ENCODE measurements around the gene PIKFYVE. TPM values are rescaled to one million over a fixed set of nuclear protein-coding genes. Genes with fewer than 3 reads are reported as not detected.
A peak's percentile ranks its signal among the peaks of the same experiment; 100 is the strongest.

Gene PIKFYVE
- total and polyA plus RNA-seq, 10 of the 15 experiments (the other 5 are each of a cell fraction or from before 2014, with no cell fraction given): 5.2 to 41.7 (median 19.6) TPM

DNA sequence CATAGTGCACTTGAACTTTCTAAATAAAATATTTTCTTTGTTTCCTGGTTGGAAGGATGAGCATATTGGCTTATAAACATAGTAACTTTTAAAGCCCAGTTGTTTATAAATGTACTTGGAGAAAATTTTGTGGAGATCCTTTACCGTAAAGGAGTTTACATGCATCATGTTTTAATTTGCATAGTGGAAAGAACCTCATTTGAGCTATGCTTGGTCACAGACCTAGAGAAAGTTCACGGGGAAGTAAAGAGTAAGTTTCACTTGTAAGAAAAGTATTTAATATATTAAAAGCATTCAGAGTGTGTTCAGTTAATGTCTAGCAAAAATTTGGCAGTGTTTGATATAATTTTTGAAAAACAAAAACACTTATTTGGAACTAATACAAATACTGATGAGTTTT, 45.3 kb downstream of the PIKFYVE start:
- ChIA-PET CTCF (interaction anchor here (1.0 to 3.1 kb wide), 8 partner anchors 9 to 565 kb away, joined by 3 to 24 read pairs (median 6); partner anchors contain the start of genes IDH1 and PIKFYVE), RAD21 (ENCODE audit: unreplicated experiment) (interaction anchor here (0.6 to 2.4 kb wide), 11 partner anchors 9 to 59 kb away, joined by 3 to 16 read pairs (median 7); partner anchors contain the start of genes IDH1 and PIKFYVE), POLR2A (interaction anchor here (1.8 to 6.0 kb wide), 3 partner anchors 10 to 57 kb away, joined by 8 to 68 read pairs (median 23); partner anchors contain the start of genes IDH1 and PIKFYVE), SMC1A (ENCODE audit: uncharacterized antibody, unreplicated experiment) (interaction anchor here (0.6 to 5.8 kb wide), 14 partner anchors 9 to 135 kb away, joined by 3 to 77 read pairs (median 4); partner anchors contain the start of genes IDH1 and PIKFYVE)
- BruUV-seq (replicated peaks): no TSS peak
- H3K4me2 ChIP-seq (ENCODE audit: control insufficient read depth, insufficient read depth): peak overlapping the region; percentile 51
- intact Hi-C loops (cut with micrococcal nuclease; ENCODE audit: unreplicated experiment) (loop anchor here (2.0 kb wide), 1 partner anchor 17 kb away; no protein-coding TSS in a partner anchor), in situ Hi-C loops (cut with MboI) (no loop called here)
- FAIRE-seq (no peak), ATAC-seq (peak; percentile 74), DNase-seq (ENCODE audit: low read depth, low spot score) (no peak)
- no peaks in the 10 kb centered on the region for H3K9me3 ChIP-seq (replicated peaks; ENCODE audit: control insufficient read depth, insufficient read depth, low read length)
- peaks cover 0 to 8% of the 10 kb centered on the region in 2 experiments; a peak in 2 of 4 replicates for H3K36me3 ChIP-seq (ENCODE audit: control insufficient read depth in 2 of 2, insufficient read depth in 2 of 2, low read length in 1 of 2)
- no peak overlapping the region for H3K9ac ChIP-seq (ENCODE audit: control insufficient read depth, insufficient read depth, low read length)
- 0% methylated on average over 2 of the region's 2 CpGs for WGBS (ENCODE audit: insufficient coverage, insufficient replicate concordance, low lambda C conversion rate, missing lambda C conversion rate)
- peak overlapping the region; percentile 76 for H3K27ac ChIP-seq (ENCODE audit: control insufficient read depth, insufficient read depth)
- peaks cover 9% of the 10 kb centered on the region for H3K79me2 ChIP-seq (ENCODE audit: control insufficient read depth, insufficient read depth, low read length)
- no peaks in the 10 kb centered on the region for H3K27me3 ChIP-seq (replicated peaks in 1 of 2; ENCODE audit: control insufficient read depth in 2 of 2, insufficient read depth in 2 of 2, low read length in 1 of 2)
- no peaks in the 10 kb centered on the region for H4K20me1 ChIP-seq (ENCODE audit: control insufficient read depth, insufficient read depth)
- peak overlapping the region; percentile 71 for H3K4me3 ChIP-seq
- peaks cover 13% of the 10 kb centered on the region for H3K4me1 ChIP-seq (ENCODE audit: control insufficient read depth, insufficient read depth, low read length)
- peak overlapping the region; percentile 21 for H2AFZ ChIP-seq (ENCODE audit: control insufficient read depth, low read depth, low read length)
- TF ChIP-seq MEF2A (IDR thresholded peaks at IDR 0.05; ENCODE audit: insufficient read depth, low read depth, low read length): peak; percentile 43; the same call in 1 of the 2 replicates
- TF ChIP-seq, protein P1, sequence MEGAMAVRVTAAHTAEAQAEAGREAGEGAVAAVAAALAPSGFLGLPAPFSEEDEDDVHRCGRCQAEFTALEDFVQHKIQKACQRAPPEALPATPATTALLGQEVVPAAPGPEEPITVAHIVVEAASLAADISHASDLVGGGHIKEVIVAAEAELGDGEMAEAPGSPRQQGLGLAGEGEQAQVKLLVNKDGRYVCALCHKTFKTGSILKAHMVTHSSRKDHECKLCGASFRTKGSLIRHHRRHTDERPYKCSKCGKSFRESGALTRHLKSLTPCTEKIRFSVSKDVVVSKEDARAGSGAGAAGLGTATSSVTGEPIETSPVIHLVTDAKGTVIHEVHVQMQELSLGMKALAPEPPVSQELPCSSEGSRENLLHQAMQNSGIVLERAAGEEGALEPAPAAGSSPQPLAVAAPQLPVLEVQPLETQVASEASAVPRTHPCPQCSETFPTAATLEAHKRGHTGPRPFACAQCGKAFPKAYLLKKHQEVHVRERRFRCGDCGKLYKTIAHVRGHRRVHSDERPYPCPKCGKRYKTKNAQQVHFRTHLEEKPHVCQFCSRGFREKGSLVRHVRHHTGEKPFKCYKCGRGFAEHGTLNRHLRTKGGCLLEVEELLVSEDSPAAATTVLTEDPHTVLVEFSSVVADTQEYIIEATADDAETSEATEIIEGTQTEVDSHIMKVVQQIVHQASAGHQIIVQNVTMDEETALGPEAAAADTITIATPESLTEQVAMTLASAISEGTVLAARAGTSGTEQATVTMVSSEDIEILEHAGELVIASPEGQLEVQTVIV (IDR thresholded peaks at IDR 0.05; ENCODE audit: borderline replicate concordance, partially characterized antibody): peak; percentile 50
- no peak for TF ChIP-seq PML (IDR thresholded peaks at IDR 0.05; ENCODE audit: low read length)
- peak; percentile 87; the same call in 2 of the 3 replicates for TF ChIP-seq POU2F2 (IDR thresholded peaks at IDR 0.05; ENCODE audit: borderline replicate concordance, low read depth, low read length)
- no peak for TF ChIP-seq TCF12 (IDR thresholded peaks at IDR 0.05; ENCODE audit: low read depth, low read length)
- TF ChIP-seq SMC3 (IDR thresholded peaks at IDR 0.05; ENCODE audit: borderline replicate concordance, low read length): no peak
- TF ChIP-seq ZNF274 (IDR thresholded peaks at IDR 0.05; ENCODE audit: insufficient read depth, insufficient read length): no peak
- TF ChIP-seq RUNX3 (IDR thresholded peaks at IDR 0.05; ENCODE audit: low read length): peak; percentile 22; the same call in 1 of the 2 replicates
- 0 out of 2 replicates have a peak, but pooled peaks have one; percentile 22 for TF ChIP-seq CREB1 (IDR thresholded peaks at IDR 0.05; ENCODE audit: low read depth)
- TF ChIP-seq CEBPB (IDR thresholded peaks at IDR 0.05; ENCODE audit: borderline replicate concordance in 1 of 2, low read depth in 2 of 2, low read length in 2 of 2): no peak
- peak; percentile 77 for TF ChIP-seq RELA (IDR thresholded peaks at IDR 0.05; ENCODE audit: borderline replicate concordance, partially characterized antibody)
- TF ChIP-seq ZNF384 (IDR thresholded peaks at IDR 0.05; ENCODE audit: borderline replicate concordance, low read depth, low read length): no peak
- peak in 1 of 2 experiments; percentile 24; a peak in 2 of 4 replicates for TF ChIP-seq EP300 (IDR thresholded peaks at IDR 0.05; ENCODE audit: borderline replicate concordance in 1 of 2, control insufficient read depth in 1 of 2, low read depth in 2 of 2, low read length in 2 of 2)
- no peak for TF ChIP-seq POLR2AphosphoS2 (IDR thresholded peaks at IDR 0.05; ENCODE audit: low read depth, low read length)
- TF ChIP-seq NR2C1 (IDR thresholded peaks at IDR 0.05): no peak
- TF ChIP-seq, protein P2, sequence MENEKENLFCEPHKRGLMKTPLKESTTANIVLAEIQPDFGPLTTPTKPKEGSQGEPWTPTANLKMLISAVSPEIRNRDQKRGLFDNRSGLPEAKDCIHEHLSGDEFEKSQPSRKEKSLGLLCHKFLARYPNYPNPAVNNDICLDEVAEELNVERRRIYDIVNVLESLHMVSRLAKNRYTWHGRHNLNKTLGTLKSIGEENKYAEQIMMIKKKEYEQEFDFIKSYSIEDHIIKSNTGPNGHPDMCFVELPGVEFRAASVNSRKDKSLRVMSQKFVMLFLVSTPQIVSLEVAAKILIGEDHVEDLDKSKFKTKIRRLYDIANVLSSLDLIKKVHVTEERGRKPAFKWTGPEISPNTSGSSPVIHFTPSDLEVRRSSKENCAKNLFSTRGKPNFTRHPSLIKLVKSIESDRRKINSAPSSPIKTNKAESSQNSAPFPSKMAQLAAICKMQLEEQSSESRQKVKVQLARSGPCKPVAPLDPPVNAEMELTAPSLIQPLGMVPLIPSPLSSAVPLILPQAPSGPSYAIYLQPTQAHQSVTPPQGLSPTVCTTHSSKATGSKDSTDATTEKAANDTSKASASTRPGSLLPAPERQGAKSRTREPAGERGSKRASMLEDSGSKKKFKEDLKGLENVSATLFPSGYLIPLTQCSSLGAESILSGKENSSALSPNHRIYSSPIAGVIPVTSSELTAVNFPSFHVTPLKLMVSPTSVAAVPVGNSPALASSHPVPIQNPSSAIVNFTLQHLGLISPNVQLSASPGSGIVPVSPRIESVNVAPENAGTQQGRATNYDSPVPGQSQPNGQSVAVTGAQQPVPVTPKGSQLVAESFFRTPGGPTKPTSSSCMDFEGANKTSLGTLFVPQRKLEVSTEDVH (IDR thresholded peaks at IDR 0.05; ENCODE audit: low read depth, partially characterized antibody): peak; percentile 18

Measured in GM12878 (cell line).